Measurements from ENCODE around the gene NPIPB6.
A peak's percentile ranks its signal among the peaks of the same experiment; 100 is the strongest.

Gene NPIPB6

GRCh38 chr16:28321700-28322411 lies 41.5 kb downstream of the NPIPB6 start:
- DNase-seq (ENCODE audit: low spot score), result peak; percentile 13

GRCh38 chr16:28320741-28321140 lies 42.6 kb downstream of the NPIPB6 start:
- no peak for DNase-seq (ENCODE audit: low spot score)

DNA sequence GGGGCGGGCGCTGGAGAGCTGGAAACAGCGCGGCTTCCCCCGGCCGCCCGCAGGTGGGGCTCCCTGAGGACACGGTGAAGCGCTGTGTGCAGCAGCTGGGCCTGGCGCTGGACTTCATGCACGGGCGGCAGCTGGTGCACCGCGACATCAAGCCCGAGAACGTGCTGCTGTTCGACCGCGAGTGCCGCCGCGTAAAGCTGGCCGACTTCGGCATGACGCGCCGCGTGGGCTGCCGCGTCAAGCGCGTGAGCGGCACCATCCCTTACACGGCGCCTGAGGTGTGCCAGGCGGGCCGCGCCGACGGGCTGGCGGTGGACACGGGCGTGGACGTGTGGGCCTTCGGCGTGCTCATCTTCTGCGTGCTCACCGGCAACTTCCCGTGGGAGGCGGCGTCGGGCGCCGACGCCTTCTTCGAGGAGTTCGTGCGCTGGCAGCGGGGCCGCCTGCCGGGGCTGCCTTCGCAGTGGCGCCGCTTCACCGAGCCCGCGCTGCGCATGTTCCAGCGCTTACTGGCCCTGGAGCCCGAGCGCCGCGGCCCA lies 43.2 kb downstream of the NPIPB6 start:
- DNase-seq (ENCODE audit: low spot score), result no peak

DNA sequence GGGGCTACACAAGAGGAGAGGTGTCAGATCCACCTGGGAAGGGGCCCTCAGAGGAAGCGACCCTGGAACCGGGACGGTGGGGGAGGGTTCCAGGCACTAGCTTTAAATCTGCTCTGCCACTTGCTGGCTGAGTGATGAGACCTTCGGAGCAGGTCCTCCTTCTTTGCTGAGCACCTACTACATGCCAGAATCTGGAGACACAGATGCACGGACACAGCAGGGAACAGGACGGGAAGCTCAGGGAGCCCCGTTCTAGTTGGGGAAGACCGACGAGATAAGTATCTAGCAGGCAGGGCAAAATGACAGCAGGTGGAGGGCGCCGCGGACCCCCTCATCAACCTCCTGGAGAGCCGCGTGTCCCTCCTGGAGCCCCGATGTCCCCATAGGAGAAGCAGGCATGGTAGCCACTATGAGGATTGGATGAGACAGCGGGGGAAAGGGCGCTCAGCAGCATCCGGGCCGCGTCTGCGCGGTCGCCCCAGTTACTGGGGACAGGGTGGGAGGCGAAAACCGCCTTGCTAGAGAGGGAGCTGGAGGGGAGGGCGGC lies 43.8 kb downstream of the NPIPB6 start:
- no peak for DNase-seq (ENCODE audit: low spot score)

GRCh38 chr16:28318042-28318744 lies 45.1 kb downstream of the NPIPB6 start:
- DNase-seq (ENCODE audit: low spot score), result no peak

GRCh38 chr16:28317040-28317880 lies 46.0 kb downstream of the NPIPB6 start:
- peak; percentile 39 for DNase-seq (ENCODE audit: low spot score)

GRCh38 chr16:28316054-28316453 lies 47.3 kb downstream of the NPIPB6 start:
- DNase-seq (ENCODE audit: low spot score), result no peak

DNA sequence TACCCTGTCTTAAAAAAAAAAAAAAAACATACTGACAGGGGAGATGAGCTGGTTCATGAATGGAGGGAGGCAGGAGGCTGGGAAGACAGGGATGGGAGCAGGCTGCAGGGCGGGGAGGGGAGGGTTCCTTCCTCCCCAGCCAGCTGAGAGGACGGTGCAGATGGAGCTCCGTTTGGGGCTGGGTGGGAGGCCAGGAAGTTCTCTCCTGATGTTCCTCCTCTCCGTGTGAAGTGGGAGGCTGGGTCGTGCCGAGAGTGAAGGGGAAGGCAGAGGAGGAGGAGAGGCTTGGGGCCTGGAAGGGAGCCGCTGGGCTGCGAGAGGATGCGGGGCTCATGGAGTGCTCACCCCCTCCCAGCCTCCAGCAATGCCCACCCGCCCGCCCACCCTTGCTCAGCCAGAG lies 49.7 kb downstream of the NPIPB6 start:
- no peak for DNase-seq (ENCODE audit: low spot score)

DNA sequence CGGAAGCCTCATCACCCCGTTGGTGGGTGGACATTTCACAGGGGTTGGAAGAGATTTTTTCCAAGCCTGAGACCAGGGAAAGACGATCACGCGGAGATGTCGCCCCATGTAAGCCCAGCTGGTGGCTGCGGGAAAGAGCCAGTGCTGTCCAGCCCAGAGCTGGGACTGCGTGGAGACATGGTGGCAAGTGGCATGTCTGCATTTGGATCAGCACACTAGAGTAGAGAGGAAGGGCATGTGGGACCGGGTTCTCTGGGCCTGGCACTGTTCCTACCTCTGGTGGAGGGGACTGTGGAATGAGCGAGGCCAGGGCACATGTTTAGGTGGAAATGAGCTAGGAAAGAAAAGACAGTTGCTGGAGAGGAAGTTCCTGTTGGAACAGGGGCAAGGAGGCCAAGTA lies 51.0 kb downstream of the NPIPB6 start:
- DNase-seq (ENCODE audit: low spot score), result no peak

- no peak for DNase-seq (ENCODE audit: low spot score)
Observed at GRCh38 chr16:28311913-28312312, 51.4 kb downstream of the NPIPB6 start.

DNA sequence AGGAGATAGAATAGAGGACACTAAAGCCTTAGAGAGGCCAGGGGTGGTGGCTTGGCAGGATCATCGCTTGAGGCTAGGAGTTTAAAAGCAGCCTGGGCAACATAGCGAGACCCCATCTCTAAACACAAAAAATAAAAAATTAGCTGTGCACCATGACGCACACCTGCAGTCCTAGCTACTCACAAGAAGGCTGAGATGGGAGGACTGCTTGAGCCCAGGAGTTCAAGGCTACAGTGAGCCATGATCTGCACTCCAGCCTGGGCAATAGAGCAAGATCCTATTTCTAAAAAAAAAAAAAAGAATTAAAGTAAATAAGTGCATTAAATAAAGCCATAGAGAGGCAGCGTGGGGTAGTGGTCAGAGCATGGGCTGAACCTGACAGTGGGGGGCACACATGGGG lies 51.9 kb downstream of the NPIPB6 start:
- no peak for DNase-seq (ENCODE audit: low spot score)

DNA sequence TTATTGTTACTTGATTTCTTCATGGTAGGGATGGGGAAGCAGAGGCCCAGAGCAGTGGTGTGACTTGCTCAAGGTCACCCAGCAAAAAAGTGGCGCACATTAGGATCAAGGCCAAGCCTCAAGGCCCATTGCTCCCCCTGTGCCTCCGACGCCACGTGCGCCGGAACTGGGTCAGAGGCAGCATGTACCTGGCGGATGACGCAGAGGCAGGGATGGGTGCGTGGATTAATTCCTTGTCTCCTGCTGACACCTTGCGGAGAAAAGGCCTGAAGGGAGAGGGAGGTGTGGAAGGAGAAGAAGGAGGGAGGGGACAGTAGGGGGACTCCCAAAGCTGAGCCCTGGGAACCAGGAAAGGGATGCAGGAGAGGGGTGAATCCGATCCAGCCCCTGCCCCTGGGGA lies 52.5 kb downstream of the NPIPB6 start:
- DNase-seq (ENCODE audit: low spot score), result no peak

GRCh38 chr16:28309811-28310311 lies 53.4 kb downstream of the NPIPB6 start:
- DNase-seq (ENCODE audit: low spot score), result no peak

DNA sequence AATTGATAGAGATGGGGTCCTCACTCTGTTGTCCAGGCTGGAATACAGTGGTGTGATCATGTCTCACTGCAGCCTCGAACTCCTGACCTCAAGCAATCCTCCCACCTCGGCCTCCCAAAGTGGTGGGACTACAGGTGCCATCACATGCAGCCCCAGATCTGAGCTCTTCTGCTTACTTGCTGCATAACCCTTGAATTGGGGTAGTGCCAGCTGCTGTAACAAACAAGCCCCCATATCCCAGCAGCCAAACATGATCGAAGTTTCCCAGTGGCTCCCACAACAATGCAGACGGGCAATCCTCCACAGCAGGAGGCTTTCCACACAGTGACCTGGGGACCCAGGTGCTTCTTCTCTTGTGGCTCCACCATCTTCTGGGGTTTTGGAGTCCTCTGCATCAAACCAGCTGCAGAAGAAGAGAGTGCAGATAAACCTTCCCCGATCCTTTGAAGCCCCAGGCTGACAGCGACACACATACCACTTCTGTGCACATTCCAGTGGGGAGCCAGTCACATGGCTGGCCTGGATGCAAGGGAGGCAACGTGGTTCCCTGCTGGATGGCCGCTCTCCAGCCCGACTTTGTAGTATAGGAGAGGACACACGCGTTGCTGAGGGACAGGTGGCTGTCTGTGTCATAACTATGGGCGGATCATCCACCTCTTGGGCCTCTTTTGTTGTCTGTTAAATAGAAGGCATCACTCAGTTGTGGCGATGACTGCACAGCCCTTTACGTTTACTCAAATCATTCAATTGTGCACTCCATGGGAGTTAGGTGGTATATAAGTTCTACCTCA lies 54.3 kb downstream of the NPIPB6 start:
- no peak for DNase-seq (ENCODE audit: low spot score)

GRCh38 chr16:28307936-28308335 lies 55.4 kb downstream of the NPIPB6 start:
- DNase-seq (ENCODE audit: low spot score), result no peak

- DNase-seq (ENCODE audit: low spot score), result peak; percentile 15
Observed at GRCh38 chr16:28304214-28304613, 59.1 kb downstream of the NPIPB6 start.

DNA sequence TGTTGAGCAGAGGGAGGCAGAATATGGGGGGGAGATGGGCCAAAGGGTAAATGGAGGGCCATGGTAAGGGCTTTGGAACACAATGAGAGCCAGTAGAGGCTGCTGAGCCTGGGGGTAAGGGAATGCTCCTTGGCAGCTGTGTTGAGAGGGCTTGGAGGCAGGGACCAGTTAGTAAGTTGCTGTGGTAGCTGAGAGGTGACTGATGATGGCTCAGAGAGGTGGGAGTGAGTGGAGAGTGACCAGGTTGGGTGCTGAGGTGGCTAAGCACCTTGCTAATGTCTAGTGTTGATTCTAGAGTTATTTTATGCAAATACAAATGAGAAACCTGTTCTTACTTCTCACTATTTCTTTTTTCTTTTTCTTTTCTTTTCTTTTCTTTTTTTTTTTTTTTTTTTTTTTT lies 60.2 kb downstream of the NPIPB6 start:
- DNase-seq (ENCODE audit: low spot score), result no peak

DNA sequence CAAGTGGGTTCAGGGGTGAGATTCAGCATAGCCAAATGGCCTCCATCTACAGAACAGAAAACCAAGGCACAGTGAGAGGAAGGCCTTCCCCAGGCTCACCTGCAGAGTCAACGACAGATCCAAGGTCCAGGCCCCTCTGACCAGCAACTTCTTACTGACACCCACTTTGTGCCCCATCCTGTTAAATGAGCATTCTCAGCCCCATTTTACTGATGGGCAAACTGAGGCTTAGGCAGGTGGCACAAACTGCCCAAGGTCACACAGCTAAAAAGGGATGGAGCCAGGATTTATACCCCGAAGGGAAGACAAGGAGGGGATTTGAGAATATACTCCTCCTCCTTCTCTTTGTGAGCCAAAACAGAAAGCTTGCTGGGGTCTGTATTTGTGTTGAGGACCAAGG lies 61.7 kb downstream of the NPIPB6 start:
- no peak for DNase-seq (ENCODE audit: low spot score)

DNA sequence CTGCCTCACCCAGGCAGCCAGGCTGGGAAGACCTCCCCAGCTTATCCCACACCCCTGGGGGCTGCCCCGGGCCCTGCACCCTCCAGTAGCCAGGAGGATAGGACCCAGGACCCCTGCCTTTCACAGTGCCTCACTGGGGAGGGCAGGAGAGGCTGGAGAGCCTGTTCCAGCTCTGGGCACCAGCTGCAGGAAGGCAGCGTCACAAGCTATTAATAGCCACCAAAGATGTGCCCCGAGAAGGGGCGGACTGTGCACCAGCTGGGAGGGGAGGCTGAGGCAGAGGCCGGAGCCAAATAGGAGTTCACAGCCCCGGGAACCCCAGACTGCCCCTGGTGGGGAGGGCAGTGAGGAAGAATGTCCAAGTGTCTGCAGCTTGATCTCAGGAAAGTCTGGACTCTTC lies 62.2 kb downstream of the NPIPB6 start:
- DNase-seq (ENCODE audit: low spot score), result no peak

DNA sequence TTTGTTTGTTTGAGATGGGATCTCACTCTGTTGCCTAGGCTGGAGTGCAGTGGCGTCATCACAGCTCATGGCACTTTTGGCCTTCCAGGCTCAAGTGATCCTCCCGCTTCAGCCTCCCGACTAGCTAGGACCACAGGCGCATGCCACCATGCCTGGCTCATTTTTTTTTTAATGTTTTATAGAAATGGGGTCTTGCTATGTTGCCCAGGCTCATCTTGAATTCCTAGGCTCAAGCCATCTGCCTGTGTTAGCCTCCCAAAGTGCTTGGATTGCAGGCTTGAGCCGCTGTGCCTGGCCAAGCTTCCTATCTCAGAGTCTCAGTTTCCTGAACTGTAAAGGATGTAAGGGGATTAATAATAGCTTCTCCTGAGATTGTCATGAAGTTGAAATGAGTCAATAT lies 63.0 kb downstream of the NPIPB6 start:
- DNase-seq (ENCODE audit: low spot score), result no peak

DNA sequence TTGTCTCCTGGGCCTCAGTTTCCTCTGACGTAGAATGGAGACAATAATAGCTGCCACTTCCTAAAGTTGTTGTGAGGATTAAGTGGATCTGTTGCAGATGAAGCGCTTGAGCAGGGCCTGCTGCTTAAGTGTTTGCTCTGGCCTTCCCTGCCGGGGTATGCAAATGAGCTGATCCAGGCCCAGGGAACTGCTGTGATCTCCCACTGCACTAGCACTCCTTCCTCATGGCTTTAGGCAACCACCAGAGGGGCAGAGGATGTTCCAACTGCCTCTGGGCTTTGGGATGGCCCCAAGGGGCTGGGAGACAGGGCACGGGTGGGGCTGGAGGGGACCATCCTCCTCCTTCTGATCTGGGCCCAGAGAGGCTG lies 64.8 kb downstream of the NPIPB6 start:
- no peak for DNase-seq (ENCODE audit: low spot score)

Data from kidney capillary endothelial cell (primary cell).